PFSK-1 (cell line): ENCODE results near the gene TPT1.

ENCODE experiments used
- FOXP2 ChIP-seq: optimal IDR thresholded peaks from 2 replicates; pipeline ENCODE3; 2011; ENCODE audit warnings: borderline replicate concordance, control low read depth, inconsistent platforms; ENCODE audit not compliant: insufficient read depth; ENCODE audit errors: extremely low read length, extremely low read depth
- POLR2AphosphoS5 ChIP-seq: IDR thresholded peaks from 2 replicates; pipeline ENCODE4 v1.6.1; 2012; ENCODE audit warnings: low read depth, mild to moderate bottlenecking, control low read depth, low read length, moderate library complexity
- REST ChIP-seq, 2 experiments: IDR thresholded peaks; 2 replicates each; pipeline versions ENCODE4 v1.6.1 to v1.8.0; 2011 to 2012; ENCODE audit warnings: low read depth in 2 of 2, low read length in 2 of 2, control low read depth in 1 of 2, inconsistent platforms in 1 of 2, mild to moderate bottlenecking in 1 of 2, moderate library complexity in 1 of 2; ENCODE audit not compliant: insufficient read depth in 1 of 2
- SIN3A ChIP-seq: IDR thresholded peaks from 2 replicates; pipeline ENCODE4 v1.6.1; 2012; ENCODE audit warnings: mild to moderate bottlenecking, low read length, moderate library complexity, borderline replicate concordance; ENCODE audit not compliant: insufficient read depth
- TAF1 ChIP-seq: IDR thresholded peaks from 2 replicates; pipeline ENCODE4 v1.6.1; 2012; ENCODE audit warnings: low read length, control low read depth, borderline replicate concordance; ENCODE audit not compliant: insufficient read depth

GRCh38 chr13:45336025-45336800, 4.8 kb downstream of the TPT1 start:
- TF ChIP-seq POLR2AphosphoS5 (0 out of 2 replicates have a peak, but pooled peaks have one; percentile 23), FOXP2 (no peak), REST (IDR thresholded peaks at IDR 0.05; ENCODE audit: insufficient read depth in 1 of 2, low read depth in 2 of 2, low read length in 2 of 2) (no peak), TAF1 (no peak), SIN3A (no peak)
